Stimulated activated CD8-positive, alpha-beta memory T cell treated with anti-CD3 and anti-CD28 coated beads, Interleukin-4, amount 100 ng/mL, for 4 hours (primary cell): Measurements from ENCODE around the gene PKHD1.

Experiments
- DNase-seq, 2 donors: peaks; one replicate each; pipeline ENCODE4 v3.0.0-alpha.2; 2020; ENCODE audit warnings: low read depth in 2 of 2, low spot score in 1 of 2

Gene PKHD1, protein sequence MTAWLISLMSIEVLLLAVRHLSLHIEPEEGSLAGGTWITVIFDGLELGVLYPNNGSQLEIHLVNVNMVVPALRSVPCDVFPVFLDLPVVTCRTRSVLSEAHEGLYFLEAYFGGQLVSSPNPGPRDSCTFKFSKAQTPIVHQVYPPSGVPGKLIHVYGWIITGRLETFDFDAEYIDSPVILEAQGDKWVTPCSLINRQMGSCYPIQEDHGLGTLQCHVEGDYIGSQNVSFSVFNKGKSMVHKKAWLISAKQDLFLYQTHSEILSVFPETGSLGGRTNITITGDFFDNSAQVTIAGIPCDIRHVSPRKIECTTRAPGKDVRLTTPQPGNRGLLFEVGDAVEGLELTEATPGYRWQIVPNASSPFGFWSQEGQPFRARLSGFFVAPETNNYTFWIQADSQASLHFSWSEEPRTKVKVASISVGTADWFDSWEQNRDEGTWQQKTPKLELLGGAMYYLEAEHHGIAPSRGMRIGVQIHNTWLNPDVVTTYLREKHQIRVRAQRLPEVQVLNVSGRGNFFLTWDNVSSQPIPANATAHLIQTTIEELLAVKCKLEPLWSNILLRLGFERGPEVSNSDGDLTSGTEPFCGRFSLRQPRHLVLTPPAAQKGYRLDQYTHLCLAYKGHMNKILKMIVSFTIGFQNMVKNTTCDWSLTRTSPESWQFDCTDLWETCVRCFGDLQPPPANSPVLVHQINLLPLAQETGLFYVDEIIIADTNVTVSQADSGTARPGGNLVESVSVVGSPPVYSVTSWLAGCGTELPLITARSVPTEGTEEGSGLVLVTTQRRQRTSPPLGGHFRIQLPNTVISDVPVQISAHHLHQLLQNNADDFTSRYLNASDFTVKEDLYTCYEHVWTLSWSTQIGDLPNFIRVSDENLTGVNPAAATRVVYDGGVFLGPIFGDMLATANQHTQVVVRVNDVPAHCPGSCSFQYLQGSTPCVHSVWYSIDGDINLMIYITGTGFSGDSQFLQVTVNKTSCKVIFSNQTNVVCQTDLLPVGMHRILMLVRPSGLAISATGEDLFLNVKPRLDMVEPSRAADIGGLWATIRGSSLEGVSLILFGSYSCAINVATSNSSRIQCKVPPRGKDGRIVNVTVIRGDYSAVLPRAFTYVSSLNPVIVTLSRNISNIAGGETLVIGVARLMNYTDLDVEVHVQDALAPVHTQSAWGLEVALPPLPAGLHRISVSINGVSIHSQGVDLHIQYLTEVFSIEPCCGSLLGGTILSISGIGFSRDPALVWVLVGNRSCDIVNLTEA (N-terminal part only)

DNA sequence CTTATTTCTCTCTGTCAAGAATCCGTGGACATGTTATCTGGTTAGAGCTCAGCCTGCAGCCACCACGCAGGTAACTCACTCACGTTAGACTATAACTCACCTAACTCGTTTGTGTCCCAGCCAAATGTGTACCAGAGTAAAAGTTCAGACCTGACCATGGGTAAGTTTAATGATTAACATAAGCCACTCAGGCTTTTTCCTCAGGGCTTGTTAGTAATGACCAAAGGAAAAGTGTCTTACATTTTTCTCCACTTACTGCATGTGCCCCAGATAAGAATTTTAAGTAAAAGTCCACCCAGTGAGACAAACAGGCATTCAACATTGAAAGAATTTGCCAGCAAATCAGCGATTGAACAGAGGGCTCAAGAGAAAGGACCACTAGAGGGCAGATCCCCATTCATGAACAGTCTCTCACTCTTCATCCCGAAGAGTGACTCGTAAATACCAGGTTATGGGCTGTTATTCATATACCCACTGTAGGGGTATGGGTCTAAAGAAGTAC lies at the start of gene PKHD1:
Gene PKHD1, minus strand, starts transcription at position 116 of the 502 bp plus-strand sequence. CDS start 2,680 bp downstream, outside the sequence.
- DNase-seq, result no peak

GRCh38 chr6:52136934-52137467 lies 49.6 kb upstream of the PKHD1 start:
- no peak for DNase-seq

DNA sequence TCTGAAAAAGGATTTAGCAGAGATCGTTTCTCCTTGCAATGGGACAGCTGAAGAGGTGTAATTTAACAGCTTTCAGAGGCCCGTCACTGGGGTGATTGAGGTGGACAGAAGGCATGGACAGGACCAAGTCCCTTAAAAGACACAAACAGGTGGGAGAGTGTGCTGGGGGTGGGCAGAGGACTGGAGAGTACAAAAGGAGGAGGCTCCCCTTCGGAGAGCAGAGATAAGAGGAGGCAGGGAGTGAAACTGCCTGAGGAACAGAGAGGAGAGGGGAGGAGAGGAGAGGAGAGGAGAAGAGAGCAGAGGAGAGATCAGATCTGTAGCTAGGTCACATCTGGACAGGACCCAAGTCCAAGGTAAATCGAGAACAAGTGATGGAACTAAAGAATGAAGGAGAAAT lies 48.6 kb upstream of the PKHD1 start:
- no peak for DNase-seq

GRCh38 chr6:52135217-52135616 lies 47.8 kb upstream of the PKHD1 start:
- DNase-seq, result no peak

- DNase-seq, result no peak
Observed at GRCh38 chr6:52134011-52134410, 46.6 kb upstream of the PKHD1 start.

GRCh38 chr6:52133324-52133723 lies 45.9 kb upstream of the PKHD1 start:
- no peak for DNase-seq

- no peak for DNase-seq
Observed at GRCh38 chr6:52132292-52132691, 44.9 kb upstream of the PKHD1 start.

DNA sequence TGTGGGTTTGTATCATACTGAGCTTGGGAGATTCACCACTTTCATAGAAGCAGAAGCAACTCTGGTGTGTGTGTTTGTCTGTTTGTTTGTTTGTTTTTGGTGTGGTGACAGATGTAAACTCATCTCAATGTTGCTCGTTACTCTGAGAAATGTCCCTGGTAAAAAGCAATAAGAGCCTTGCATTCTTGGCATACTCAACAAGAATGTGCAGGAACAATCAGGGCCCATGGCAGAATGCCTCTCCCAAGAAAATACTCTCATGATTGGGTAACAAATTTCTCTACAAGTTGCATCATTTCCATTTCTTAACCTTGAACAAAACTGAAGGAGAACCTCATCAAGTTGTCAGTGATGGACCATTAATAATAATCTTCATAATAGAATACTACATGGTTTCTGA lies 43.0 kb upstream of the PKHD1 start:
- DNase-seq, result no peak

DNA sequence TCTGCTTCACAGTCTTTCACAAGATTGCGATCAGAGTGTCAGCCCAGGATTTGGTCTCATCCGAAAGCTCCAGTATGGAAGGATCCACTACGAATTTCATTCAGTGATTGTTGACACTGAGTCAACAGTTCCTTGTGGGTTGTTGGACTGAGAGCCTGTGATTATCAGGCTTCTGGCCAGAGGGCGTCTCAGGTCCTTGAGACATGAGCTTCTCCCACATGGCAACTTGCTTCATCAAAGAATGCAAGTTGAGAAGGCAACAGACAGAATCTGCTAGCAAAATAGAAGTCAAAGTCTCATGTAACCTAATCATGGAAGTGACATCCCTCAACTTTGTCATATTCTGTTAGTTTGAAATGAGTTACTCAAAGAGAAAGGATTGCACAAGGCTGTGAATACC lies 40.5 kb upstream of the PKHD1 start:
- DNase-seq, result no peak

DNA sequence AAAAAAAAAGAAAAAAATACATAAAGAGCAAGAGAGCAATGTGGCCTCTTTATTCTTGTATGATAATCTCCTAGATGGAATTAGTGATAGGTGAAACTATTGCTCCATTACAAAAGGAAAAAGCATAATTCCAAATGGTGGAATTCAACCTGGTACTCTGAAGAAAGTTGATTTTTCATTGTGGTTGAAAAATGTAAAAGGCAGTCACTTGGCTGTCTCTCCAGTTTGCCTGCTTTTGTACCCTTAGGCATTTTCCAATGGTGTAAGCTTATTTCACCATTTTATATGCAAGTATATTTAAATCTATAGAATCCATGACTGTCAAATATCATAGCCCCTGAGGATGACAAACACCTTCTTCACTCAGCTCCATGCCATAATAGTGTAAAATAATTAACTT lies 38.8 kb upstream of the PKHD1 start:
- DNase-seq, result no peak

- DNase-seq, result no peak
Observed at GRCh38 chr6:52125572-52125971, 38.2 kb upstream of the PKHD1 start.

- no peak for DNase-seq
Observed at GRCh38 chr6:52125139-52125538, 37.7 kb upstream of the PKHD1 start.

DNA sequence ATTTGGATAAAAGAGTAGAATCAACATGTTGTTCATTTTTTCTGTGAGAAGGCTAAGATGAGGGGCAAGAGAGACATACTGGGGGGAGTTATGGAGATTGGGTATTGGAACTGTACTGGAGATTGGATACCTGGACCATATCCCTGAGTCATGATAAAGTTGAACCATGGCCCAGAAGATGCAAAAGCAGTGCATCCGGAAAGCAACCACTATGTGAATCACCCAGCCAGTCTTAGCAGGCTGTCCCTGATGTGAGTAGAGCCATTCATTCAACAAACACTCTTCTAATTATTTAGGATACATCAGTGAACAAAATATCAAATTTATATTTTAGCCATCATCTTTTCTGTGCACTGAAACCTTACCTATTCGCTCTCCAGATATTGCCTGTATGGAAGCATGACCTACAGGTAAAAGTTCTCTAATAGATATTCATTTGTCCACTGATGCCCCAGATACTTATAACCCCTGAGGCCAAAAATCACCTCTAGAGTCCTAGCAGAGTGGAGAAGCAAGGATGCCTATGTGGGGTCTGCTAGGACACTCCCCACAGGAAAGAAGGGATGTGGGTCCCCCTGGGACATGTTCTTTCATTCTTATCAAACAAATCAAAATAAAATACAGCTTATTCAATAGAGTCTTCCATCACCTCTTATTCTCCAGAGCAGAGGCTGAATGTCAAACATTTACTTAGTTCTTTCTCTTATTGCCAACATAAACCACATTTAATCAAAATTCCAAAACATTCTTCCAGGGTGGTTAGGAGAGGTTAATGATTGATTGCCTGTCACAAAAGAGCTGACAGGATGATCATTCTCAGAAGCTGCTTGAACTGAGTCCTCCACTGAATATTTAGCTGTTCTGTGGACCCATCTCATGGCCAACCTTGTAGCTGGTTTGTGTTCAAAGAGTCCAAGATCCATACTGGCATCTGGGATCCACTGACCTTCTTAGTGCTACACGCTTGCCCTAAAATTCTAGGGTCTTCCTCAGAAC lies 37.0 kb upstream of the PKHD1 start:
- no peak for DNase-seq

- no peak for DNase-seq
Observed at GRCh38 chr6:52123251-52123650, 35.8 kb upstream of the PKHD1 start.

DNA sequence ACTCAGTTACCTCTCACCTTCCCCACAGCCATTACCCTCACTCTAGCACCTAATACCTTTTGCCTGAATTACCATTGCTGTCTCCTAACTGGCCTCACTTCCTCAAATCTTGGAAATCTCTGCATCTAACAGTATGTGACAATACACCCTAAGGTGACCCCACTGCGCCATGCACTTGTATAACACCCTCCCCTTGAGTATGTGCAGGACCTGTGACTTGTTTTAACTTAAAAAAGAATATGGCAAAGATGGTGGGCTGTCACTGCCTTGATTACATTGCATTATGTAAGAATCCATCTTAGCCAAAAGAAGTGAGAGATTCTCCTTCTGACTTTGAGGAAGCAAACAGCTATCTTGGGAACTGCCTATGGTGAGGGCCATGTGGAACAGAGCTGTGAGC lies 29.9 kb upstream of the PKHD1 start:
- no peak for DNase-seq

DNA sequence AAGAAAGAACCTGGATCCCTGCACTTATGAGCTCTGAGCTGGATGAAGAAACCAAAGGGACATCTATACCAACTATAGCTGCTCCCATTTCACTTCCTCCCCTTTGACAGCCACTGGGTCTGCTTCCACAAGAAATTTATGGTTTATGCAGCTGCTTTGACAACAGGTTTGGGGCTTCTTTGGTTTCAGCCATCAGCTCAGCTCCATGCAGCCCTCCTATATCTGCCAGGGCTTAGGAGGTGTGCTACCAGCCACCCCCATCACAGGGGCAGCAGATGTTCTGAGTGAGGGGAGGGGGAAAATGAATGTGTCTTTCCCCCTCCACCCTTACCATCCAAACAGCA lies 29.2 kb upstream of the PKHD1 start:
- no peak for DNase-seq

- DNase-seq, result no peak
Observed at GRCh38 chr6:52115891-52116604, 28.6 kb upstream of the PKHD1 start.

DNA sequence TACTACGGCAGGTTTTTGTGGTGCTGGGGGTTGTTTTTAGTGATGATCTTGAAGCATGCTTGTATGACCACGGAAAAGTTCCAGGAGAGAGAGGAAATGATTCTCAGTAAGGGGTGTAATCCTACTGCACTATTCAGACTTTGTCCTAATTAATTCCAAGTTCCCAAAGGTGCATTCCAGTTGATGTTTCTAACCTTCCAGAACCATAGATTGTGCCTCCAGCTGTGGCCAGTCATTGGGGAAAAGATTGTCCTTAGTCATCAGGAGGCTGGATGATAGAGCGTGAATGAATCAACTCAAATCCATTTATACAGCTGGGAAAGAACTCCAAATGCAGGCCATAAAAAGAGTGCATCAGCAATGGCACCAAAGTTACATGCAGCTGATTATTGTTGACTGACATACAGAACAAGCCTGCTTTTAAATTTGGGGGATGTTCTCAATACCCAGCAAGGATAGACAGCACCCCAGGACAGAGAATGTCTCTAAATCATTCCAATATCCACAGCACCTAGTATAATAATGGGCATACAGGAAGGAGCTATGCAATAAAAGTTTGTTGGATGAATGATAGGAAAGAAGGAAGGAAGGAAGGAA lies 27.8 kb upstream of the PKHD1 start:
- DNase-seq, result no peak

- DNase-seq, result no peak
Observed at GRCh38 chr6:52109171-52109571, 21.8 kb upstream of the PKHD1 start.
